Stimulated activated naive CD8-positive, alpha-beta T cell treated with anti-CD3 and anti-CD28 coated beads, Interleukin-15, Interleukin-2, amounts not matched to agents 100 U/mL and 50 U/mL, for 24 hours (primary cell): ENCODE data around the gene VEGFC.

Experiments used
- ATAC-seq: fragments of 150-1000 bp; cut with Tn5 transposase; one replicate; pipeline ENCODE4 v1.10.0; 2021
- DNase-seq: peaks from one replicate; pipeline ENCODE4 v3.0.0; 2021

VEGFC gene

GRCh38 chr4:176795441-176795840, 2.7 kb upstream of the VEGFC start:
- ATAC-seq (no peak), DNase-seq (no peak)

- ATAC-seq (no peak), DNase-seq (no peak)
These were observed 1.9 kb upstream of the VEGFC start for GRCh38 chr4:176794651-176795050.

DNA sequence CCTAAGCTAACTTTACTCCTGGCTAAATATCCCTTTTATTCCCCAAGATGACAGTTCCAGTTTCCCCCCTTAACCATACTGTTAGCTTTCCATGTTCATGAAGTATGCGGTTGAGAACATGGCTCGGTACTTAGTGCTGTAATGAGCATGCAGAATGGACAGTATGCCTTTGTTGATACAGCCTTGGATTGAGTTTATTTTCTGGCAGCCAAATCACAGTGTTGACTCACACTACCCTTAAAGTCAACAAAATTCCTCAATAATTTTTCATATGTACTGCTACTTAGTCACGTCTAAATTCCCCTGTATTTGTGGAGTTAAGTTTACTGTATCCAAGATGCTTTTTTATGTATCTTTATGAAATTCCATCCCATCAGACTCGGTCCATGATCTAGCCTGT, 1.4 kb upstream of the VEGFC start:
- no peak for ATAC-seq
- DNase-seq = no peak

GRCh38 chr4:176793060-176793605, 411 bp upstream of the VEGFC start:
- ATAC-seq (no peak), DNase-seq (no peak)

- no peak for ATAC-seq
- DNase-seq = peak; percentile 2
These were observed 964 bp downstream of the VEGFC start for GRCh38 chr4:176791591-176792325.

DNA sequence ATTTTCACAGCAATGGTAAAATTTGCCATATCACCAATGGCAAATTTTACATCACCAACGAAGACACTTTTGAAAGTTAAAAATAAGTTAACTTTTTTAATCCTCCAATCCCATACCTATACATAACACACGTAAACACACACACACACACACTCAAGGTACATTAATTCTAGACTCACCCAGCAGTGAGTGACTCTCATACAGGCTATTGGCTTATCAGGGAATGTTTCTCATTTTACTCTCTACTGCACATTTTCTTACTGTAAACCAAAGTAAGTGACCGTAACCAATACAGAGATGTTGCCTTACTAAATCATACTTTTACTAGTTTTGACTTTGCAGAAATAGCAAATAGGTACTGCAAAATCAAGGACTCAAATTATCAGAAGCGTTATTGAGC, 2.3 kb downstream of the VEGFC start:
- DNase-seq (no peak), ATAC-seq (no peak)

DNA sequence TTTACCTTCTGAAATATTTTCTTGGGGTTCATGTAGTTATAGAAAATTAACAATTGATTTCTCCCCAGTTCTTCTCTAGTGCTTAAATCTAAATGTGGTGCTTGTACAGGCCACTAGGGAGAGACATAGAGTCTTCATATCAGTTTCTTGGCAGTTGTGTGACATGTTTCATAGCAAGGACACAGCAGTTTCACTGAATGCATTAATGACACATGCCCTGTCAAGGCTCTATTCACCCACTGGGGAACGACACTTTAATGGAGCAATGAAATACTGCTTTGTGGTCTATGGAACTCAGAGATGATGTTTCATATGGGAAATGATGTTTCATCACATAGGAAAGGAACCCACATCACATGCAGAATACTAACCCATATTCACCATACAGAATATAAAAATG, 2.8 kb downstream of the VEGFC start:
- DNase-seq = no peak
- peak; percentile 65 for ATAC-seq

DNA sequence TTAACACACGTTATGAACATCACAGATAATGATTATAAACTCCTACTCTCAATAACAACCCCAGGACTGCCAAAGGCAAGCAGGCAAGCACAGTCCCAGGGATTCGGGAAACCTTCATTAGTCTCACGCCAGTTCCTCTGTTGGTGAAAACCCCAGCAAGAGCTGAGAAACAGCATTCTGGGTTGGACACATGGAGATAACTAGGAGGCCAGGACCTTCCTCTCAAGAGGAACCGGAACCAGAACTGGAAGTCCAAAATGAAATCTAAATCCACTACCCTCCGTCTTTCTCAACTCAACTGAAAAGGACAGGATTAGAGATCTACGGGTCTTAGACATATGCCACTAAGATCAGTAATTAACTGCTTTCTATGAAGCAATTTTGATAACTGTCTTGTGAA, 3.8 kb downstream of the VEGFC start:
- ATAC-seq (no peak), DNase-seq (no peak)

DNA sequence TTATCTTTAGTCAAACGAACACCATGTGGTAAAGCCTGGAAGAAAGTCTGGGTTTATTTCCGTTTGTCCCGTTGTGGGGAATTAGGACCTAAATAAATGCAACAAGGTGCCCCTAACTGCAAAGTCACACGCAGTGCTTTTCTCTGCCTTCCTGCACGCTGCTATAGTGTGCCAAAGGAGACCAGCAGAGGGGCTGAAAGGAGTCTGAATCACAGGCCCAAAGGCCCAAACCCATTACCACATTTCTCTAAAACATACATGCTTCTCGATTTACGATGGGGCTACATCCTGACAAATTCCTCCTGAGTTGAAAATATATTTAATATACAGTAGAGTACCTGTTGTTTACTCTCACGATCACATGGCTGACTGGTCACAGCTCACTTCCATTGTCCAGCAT, 4.5 kb downstream of the VEGFC start:
- no peak for DNase-seq
- ATAC-seq = no peak

- no peak for ATAC-seq
- DNase-seq = no peak
These were observed 7.9 kb downstream of the VEGFC start for GRCh38 chr4:176784816-176785215.

GRCh38 chr4:176782794-176783193, 9.9 kb downstream of the VEGFC start:
- no peak for ATAC-seq
- no peak for DNase-seq

- no peak for ATAC-seq
- no peak for DNase-seq
These were observed 10.5 kb downstream of the VEGFC start for GRCh38 chr4:176782191-176782590.

DNA sequence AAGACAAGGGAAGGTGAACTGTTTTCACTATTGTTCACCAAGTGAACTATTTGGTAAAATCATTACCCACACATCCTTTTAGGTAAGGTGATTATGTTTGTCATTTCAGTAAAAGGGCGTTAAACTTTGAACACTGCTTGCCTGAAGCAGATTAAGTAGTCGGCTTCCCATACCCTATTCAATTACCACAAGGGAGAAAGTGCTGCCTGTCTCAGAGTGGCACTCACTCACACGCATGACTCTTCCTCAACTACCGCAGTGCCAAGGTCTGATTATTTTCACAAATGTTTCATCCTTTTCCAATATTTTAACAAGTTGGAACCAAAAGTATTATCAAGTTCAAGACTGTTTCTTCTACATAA, 11.0 kb downstream of the VEGFC start:
- no peak for ATAC-seq
- no peak for DNase-seq

DNA sequence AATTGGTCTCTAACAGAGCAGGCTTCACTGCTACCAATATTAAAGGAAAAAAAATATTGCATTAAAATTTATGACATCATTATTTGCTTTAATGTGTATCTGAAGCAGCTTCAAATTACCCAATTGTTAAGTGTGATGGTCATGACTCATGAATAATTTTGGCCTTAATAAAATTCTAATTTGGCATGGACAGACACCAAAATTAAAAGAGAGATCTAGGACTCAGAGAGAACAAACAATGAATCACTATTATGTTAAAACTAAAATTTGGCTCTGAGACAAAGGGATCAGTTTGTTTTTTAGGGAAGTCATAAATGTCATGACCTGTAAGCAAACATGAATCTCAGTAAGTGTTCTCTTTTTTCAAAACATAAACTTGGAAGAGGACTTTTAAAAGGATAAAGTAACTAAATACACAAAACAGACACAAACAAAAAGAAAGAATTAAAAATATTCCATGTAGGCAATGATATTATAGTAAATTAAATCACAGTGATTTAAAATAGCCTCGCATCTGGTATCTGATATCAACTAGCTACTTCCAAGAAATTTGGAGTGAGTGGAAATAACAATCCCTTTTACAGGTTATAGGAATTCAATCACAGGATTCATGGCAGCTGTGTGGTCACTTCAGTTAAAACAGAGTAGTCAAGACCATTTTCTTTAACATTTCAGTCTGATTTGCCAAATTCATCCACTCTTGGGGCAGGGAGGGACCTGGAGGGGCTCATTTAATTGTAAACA, 11.6 kb downstream of the VEGFC start:
- no peak for DNase-seq

GRCh38 chr4:176779421-176779820, 13.3 kb downstream of the VEGFC start:
- no peak for ATAC-seq
- no peak for DNase-seq

More for the DNA sequence above, 11.6 kb downstream of the VEGFC start:
- ATAC-seq = no peak

- ATAC-seq = no peak
- no peak for DNase-seq
These were observed 14.2 kb downstream of the VEGFC start for GRCh38 chr4:176778491-176778890.

DNA sequence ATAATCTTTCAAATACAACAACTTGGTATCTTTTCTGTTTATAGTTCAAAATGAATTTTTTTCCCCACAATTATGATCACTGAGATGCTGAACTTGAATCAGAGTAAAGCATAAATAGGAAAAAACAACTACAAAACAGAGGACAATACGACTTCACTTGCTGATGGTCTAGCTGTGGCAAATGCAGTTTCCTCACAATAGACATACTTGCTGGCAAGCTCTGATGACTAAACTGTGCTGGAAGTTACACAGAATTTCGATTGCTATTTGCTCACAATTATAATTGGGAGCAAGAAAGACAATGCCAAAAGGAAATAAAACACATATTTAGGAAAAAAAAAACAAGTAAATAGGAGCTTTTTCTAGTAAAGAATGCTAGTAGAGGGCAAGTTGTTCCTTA, 14.7 kb downstream of the VEGFC start:
- ATAC-seq = no peak
- no peak for DNase-seq

DNA sequence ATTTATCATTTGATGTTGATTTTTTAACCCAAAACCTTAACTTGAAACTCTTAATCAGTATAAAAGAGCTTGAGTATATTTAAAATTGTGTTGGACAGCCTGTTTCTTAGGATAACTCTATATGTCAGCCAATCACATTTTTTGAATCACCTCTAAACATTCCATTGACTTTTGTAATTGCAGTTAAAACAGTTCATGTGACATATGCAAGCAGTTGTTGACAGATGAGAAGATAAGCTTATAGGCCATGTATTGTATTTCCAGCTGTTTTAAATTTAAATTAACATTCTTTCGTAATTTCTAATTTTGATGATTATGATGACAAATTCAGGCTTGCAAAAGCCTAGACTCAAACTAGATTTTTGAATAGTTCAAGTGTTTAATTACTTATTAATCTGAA, 17.4 kb downstream of the VEGFC start:
- DNase-seq (no peak), ATAC-seq (no peak)

DNA sequence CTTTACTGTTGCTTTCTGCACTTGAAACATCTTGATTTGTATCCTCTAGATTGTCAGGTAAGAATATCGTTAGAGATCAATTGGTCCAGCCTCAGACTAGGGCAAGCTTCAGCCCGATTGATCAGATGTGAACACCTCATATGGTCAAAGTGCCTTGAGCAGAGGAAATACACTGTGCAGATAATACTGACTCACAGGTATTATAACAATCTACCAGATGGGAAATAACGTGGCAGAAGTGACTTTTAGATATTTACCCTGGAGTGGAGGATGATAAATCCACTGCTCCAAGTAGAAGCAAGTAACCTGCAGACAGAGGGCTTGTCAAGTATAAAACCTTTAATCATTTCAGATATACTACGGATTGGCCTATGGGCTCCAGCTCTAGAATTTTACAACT, 17.9 kb downstream of the VEGFC start:
- ATAC-seq (no peak), DNase-seq (no peak)

DNA sequence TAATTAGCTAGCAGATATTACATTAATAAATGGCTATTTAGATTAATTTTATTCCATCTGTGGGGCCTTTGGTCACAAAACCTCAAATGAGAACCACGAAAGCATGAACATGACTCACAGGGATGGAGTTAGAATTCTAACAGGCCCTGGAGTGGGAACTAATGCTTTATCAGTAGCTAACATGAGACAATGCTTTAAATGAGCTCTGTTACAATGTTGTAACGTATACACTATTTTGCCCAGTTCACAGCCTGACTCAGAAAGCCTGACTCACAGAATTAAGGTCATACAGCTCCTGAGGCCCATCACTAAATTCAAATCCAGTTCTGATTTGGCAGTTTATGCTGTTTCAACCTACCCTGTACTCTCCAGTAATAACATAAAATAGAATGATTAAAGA, 23.2 kb downstream of the VEGFC start:
- DNase-seq (no peak), ATAC-seq (no peak)

- ATAC-seq = no peak
- DNase-seq = no peak
These were observed 25.5 kb downstream of the VEGFC start for GRCh38 chr4:176767183-176767582.

DNA sequence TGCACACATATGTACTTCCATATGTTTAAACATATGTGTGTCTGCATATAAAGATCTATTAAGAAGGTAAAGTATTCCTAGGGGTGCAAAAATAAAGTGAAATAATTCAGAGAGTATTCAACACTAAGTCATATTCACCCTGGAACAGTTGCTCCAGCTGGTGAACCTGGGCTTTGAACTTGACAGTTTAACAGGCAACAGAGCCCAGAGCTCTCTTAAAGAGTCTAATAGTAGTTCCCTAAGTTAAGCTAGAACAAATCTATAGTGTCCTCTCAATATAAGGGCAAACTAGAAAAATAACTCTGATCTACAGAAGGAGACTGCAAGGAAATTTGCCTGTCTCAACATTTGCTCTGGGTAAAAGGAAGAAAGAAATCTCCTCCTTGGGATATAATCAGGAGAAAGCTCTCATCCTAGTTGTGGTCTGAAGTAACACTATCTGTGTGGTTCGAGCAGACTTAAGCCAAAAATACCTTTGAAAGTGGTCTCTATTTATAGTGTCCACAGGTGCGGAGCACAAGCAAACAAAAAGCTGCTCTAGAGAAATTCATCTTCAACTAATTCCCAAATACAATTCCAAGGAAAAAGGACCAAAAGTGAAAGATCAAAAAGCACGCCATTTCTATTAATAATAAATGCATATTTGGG, 29.9 kb downstream of the VEGFC start:
- ATAC-seq = no peak
- DNase-seq = no peak

GRCh38 chr4:176761872-176762271, 30.9 kb downstream of the VEGFC start:
- DNase-seq (no peak), ATAC-seq (no peak)
